GM12873 (cell line): ENCODE data around the gene ASCC2.
A peak's percentile ranks its signal among the peaks of the same experiment; 100 is the strongest.

Experiments
- TF ChIP-seq, protein P1 (sequence below): IDR thresholded peaks from 2 replicates; pipeline ENCODE4 v1.5.1; 2012; ENCODE audit warnings: low read depth, mild to moderate bottlenecking, moderate library complexity, low read length, control low read depth; ENCODE audit not compliant: insufficient read depth; ENCODE audit errors: missing control alignments

The ASCC2 gene, protein sequence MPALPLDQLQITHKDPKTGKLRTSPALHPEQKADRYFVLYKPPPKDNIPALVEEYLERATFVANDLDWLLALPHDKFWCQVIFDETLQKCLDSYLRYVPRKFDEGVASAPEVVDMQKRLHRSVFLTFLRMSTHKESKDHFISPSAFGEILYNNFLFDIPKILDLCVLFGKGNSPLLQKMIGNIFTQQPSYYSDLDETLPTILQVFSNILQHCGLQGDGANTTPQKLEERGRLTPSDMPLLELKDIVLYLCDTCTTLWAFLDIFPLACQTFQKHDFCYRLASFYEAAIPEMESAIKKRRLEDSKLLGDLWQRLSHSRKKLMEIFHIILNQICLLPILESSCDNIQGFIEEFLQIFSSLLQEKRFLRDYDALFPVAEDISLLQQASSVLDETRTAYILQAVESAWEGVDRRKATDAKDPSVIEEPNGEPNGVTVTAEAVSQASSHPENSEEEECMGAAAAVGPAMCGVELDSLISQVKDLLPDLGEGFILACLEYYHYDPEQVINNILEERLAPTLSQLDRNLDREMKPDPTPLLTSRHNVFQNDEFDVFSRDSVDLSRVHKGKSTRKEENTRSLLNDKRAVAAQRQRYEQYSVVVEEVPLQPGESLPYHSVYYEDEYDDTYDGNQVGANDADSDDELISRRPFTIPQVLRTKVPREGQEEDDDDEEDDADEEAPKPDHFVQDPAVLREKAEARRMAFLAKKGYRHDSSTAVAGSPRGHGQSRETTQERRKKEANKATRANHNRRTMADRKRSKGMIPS

DNA sequence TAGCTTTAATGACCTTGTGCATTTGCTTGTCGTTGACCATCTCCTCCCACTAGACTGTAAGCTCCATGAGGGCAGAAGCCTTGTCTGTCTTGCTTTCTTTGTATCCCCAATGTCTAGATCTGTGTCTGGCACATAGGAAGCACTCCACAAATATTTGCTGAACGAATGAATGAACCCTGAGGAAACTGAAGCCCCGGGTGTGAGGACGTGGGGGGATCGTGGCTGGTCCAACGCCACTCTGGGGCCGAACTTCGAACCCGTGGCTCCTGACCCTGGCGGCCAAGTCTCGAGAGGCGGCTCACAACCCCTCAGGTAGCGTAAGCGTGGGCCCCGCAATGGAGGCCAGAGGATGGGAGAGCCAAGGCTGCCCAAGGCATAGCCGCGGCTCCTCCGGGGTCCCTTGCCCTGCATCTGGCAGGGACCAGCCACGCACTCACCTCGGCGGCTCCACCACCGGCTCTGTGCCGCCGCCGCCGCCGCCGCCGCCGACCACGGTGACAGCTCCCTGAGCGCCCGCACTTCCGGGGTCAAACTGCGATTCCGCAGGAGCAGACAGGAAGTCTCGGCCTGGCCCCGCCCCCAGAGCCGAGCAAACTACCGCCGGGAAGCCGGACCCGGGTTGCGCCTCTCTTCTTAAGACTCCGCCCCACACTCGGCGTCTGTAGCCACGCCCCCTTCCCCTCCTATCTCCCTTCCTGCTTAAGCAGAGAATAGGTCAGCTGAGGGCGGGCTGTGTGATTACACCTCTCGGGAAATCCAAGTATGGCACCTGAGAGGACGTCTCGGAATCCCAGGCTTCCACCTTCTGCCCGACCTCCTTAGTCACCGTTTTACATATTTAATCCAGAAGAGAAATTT is at the start of gene ASCC2:
Gene ASCC2 (minus strand): TSS at position 534 of the 858 bp plus-strand sequence. CDS start 5,949 bp downstream, outside the sequence.
- TF ChIP-seq, protein P1, sequence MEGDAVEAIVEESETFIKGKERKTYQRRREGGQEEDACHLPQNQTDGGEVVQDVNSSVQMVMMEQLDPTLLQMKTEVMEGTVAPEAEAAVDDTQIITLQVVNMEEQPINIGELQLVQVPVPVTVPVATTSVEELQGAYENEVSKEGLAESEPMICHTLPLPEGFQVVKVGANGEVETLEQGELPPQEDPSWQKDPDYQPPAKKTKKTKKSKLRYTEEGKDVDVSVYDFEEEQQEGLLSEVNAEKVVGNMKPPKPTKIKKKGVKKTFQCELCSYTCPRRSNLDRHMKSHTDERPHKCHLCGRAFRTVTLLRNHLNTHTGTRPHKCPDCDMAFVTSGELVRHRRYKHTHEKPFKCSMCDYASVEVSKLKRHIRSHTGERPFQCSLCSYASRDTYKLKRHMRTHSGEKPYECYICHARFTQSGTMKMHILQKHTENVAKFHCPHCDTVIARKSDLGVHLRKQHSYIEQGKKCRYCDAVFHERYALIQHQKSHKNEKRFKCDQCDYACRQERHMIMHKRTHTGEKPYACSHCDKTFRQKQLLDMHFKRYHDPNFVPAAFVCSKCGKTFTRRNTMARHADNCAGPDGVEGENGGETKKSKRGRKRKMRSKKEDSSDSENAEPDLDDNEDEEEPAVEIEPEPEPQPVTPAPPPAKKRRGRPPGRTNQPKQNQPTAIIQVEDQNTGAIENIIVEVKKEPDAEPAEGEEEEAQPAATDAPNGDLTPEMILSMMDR, result no peak

DNA sequence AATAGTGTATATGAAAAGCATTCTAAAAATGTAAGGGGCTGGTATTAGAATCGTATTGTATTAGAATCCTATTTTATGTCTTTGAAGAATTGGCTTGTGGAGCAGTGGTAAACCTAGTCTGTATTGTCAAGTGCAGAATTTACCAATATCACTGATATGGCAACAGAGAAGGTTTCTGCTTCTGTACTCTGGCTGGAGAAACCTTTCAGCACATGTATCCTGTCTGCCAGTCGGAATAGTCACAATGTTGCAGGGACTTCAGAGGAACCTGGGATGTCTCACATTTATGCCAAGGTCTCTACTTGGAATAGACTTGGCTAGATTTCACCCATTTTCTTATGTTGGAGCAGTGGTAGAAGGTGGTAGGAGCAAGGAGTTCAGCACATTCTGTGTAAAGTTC is 49.3 kb upstream of the ASCC2 start:
- TF ChIP-seq, protein P1, result no peak

DNA sequence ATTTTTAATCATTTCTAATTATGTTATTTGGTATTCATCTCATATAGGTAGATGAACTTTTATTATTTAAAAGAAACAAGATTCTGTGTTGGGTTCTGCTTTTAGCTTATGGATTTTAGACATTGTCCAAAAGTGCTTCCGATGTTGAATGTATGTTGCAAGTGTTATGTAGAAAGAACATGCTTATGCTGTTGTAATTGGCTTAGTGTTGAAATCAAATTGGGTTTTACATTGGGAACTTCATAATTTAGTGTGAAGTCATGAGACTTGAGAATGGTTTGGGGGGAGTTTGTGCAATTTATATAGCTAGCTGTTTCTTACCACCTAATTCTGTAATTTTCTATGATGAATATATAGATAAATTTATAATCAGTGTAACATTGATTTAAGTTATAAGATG is 48.5 kb upstream of the ASCC2 start:
- TF ChIP-seq, protein P1, result no peak

DNA sequence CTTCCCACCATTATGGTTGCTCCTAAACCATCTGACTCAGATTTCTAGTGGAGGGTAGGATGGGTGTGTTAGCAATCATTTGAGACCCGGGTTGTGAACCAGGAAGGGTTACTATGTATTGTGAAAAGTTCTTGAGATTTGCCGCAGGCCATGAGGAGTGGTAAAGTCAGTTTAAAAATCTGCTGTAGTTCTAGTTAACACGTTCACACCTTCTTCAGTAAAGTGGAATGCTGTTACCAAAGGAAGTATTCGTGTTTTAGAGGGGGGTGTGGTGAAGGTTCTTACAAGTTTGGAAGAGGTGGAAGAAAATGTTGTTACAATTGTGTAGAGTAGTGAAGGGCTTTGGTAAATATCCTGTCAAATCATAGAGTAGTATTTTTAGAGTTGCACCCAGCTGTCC is 47.5 kb upstream of the ASCC2 start:
- TF ChIP-seq, protein P1, result no peak

DNA sequence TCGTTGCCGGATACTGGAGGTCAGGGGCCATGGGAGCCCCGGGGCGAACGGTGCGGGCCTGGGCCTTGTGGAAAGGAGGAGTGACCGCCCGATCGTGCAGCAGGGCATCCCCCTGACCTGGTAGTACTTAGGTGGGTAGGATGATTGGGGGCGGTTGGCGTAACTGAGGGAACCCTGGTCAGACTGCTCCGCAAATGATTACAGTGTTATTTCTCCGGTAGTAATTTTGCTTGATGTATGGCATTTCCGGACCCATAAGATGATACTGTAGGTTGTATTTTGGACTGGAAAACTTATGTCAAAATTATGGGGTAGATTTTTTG is 45.7 kb upstream of the ASCC2 start:
- TF ChIP-seq, protein P1, result no peak

DNA sequence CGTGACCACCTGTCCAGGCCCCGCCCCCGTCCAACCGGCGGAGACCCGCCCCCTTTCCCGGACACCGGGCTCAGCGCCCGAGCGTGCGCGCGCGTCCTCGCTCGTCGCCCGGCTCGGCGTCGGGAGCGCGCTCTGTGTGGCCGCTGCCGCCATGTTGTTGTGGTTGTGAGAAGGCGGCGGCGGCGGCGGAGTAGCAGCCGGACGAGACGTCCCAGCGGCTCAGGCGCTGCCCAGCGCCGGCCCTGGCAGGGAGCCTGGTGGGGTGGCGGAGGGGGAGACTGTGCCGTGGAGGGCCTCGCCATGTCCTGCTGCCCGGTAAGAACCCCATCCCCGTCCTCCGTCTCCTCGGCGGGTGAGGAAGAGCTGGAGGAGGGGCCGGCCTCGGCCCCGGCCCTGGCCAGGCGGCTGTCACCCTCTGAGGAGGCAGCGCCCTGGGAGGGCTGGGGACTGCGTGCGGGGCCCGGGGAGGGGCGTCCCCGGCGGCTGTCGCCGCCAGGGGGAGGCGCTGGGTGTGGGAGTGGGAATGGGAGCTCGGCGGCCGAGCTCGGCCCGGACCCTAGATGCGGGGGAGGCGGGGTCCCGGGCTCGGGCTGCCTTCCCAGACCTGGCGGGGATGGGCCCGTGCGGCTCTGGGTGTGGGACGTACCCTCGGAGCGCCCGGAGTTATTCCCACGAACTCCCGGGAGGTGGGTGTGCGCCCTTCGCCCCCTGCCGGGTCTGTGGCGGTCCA is 45.1 kb upstream of the ASCC2 start, which contains the start of gene MTMR3:
Gene MTMR3 (plus strand): TSS at position 130 of the 730 bp plus-strand sequence. CDS start 87,886 bp downstream, outside the sequence.
- TF ChIP-seq, protein P1, result peak; percentile 30
